Esophagus squamous epithelium (tissue), 5 donors: ENCODE measurements around the gene SMARCA4. TPM values are rescaled to one million over a fixed set of nuclear protein-coding genes. Genes with fewer than 3 reads are reported as not detected.
"Not testable (repeated sequence)": the region's sequence is repeated elsewhere in the genome, so short reads cannot be mapped to it uniquely, and the experiment has no call there.

Experiments used
- DNase-seq: peaks from one replicate; lab custom pipeline; 2025; lab: John Stamatoyannopoulos, UW
- H3K27ac ChIP-seq, 4 donors: fragments of 200-600 bp; sonication (generic); one replicate each; pipeline ENCODE4 v1.5.1; 2016 to 2019; ENCODE audit warnings: mild to moderate bottlenecking in 1 of 4
- H3K27me3 ChIP-seq, 4 donors: fragments of 200-600 bp; sonication (generic); 1 replicate in 3 of 4; 2 replicates in 1 of 4; pipeline versions ENCODE4 v1.5.1 to v1.6.0; 2017 to 2021; ENCODE audit warnings: antibody characterized with exemption in 1 of 4
- H3K36me3 ChIP-seq, 3 donors: fragments of 200-600 bp; sonication (generic); one replicate each; pipeline ENCODE4 v1.5.1; 2016 to 2019
- H3K4me1 ChIP-seq, 3 donors: fragments of 200-600 bp; sonication (generic); one replicate each; pipeline ENCODE4 v1.5.1; 2017 to 2019
- H3K4me3 ChIP-seq, 4 donors: fragments of 200-600 bp; sonication (generic); 1 replicate in 3 of 4; 2 replicates in 1 of 4; pipeline ENCODE4 v1.5.1; 2016 to 2019; ENCODE audit warnings: mild to moderate bottlenecking in 2 of 4, moderate library complexity in 1 of 4
- H3K9me3 ChIP-seq, 3 donors: fragments of 200-600 bp; sonication (generic); one replicate each; pipeline ENCODE4 v1.5.1; 2016 to 2019
- POLR2A ChIP-seq, 4 donors: fragments of 450-650 bp; IDR thresholded peaks; one replicate each; pipeline ENCODE4 v1.6.1; 2017; ENCODE audit warnings: antibody characterized with exemption in 4 of 4, mild to moderate bottlenecking in 4 of 4, moderate library complexity in 3 of 4
- WGBS, 2 donors: methylation state at CpG; one replicate each; pipeline ENCODE4 v1.1.5; 2018; 5-methylcytosine and 5-hydroxymethylcytosine counted together
- intact Hi-C: fragments of 100-400 bp; cut with DNase I; formaldehyde crosslinking; loops from one replicate; pipeline ENCODE4 v1.15.0; 2022
- total RNA-seq, 4 donors: library from RNA; depleted of rRNA; stranded (reverse); fragments of >200 nt; gene quantifications; one replicate each; pipeline ENCODE4 v1.1.0, GENCODE V29; 2016
- TF ChIP-seq, protein P1 (sequence below), 6 experiments: fragments of 450-650 bp in 4 of 6; fragments of 200-600 bp in 2 of 6; sonication (generic) in 2 of 6; IDR thresholded peaks; one replicate each; pipeline ENCODE4 v1.5.1; 2016 to 2019; ENCODE audit warnings: antibody characterized with exemption in 6 of 6, mild to moderate bottlenecking in 4 of 6, moderate library complexity in 4 of 6
- donor health status: DM: yes; HTN: yes; CAD: no.

SMARCA4 gene
- total RNA-seq, 4 donors from 2014 or later, result 62.8 to 142 (median 93.4) TPM

DNA sequence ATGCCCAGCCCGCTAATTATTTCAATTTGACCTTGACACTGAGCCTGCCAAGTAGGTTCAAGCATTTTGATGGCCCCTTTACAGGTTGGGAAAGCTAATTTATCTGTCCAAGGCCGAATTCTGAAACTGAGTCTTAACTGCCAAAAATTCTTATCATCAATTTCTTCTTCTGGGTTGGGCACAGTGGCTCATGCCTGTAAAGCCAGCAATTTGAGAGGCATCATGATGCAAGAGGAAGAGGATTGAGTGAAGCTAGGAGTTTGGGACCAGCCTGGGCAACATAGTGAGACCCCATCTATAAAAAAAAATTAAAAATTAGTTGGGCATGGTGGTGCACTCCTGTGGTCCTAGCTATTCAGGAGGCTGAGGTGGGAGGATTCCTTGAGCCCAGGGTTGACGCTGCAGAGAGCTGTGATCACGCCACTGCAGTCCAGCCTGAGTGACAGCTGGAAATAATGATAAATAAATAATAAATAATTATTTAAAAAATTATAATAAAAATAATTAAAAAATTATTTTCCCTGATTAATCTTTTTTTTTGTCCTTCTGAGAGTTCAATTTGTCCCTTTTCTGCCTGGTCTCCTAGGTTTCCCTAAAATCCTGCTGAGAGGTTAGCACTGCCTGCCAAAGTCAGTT lies 127.2 kb downstream of the SMARCA4 start:
- H3K27ac ChIP-seq, result peak overlapping the region; percentile 95 to 100 (median 99)
- H3K36me3 ChIP-seq, result peaks cover 0 to 2% (median 0%) of the 10 kb centered on the region in 3 donors
- H3K4me3 ChIP-seq, result peak overlapping the region in 2 of 4 donors; percentile 61 to 89
- no peak for TF ChIP-seq POLR2A (IDR thresholded peaks at IDR 0.05)
- TF ChIP-seq, protein P1, sequence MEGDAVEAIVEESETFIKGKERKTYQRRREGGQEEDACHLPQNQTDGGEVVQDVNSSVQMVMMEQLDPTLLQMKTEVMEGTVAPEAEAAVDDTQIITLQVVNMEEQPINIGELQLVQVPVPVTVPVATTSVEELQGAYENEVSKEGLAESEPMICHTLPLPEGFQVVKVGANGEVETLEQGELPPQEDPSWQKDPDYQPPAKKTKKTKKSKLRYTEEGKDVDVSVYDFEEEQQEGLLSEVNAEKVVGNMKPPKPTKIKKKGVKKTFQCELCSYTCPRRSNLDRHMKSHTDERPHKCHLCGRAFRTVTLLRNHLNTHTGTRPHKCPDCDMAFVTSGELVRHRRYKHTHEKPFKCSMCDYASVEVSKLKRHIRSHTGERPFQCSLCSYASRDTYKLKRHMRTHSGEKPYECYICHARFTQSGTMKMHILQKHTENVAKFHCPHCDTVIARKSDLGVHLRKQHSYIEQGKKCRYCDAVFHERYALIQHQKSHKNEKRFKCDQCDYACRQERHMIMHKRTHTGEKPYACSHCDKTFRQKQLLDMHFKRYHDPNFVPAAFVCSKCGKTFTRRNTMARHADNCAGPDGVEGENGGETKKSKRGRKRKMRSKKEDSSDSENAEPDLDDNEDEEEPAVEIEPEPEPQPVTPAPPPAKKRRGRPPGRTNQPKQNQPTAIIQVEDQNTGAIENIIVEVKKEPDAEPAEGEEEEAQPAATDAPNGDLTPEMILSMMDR (IDR thresholded peaks at IDR 0.05), result no peak
- no peaks in the 10 kb centered on the region for H3K27me3 ChIP-seq
- H3K4me1 ChIP-seq, result peaks cover 44 to 83% (median 69%) of the 10 kb centered on the region in 3 donors
- DNase-seq, result no peak
- intact Hi-C loops, result no loop called here
- no peaks in the 10 kb centered on the region for H3K9me3 ChIP-seq
- 57 to 62% methylated on average over 2 to 4 of the region's 4 CpGs for WGBS, 2 donors

DNA sequence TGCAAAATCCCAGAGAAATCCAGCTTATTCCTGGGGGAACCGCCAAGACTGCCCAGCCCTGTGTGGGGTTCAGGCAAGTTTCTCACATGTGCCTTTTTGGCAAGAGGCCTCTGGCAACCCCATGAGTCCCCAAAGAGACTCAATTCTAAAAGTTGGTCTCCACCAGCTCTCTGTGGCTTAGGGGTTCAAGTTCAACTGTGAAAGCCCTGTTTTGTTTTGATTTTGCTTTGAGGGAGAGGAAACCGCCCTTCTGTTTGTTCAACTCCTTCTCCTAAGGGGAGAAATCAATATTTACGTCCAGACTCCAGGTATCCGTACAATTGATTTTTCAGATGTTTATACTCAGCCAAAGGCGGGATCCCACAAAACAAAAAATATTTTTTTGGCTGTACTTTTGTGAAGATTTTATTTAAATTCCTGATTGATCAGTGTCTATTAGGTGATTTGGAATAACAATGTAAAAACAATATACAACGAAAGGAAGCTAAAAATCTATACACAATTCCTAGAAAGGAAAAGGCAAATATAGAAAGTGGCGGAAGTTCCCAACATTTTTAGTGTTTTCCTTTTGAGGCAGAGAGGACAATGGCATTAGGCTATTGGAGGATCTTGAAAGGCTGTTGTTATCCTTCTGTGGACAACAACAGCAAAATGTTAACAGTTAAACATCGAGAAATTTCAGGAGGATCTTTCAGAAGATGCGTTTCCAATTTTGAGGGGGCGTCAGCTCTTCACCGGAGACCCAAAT lies 127.8 kb downstream of the SMARCA4 start:
- no peak for TF ChIP-seq POLR2A (IDR thresholded peaks at IDR 0.05)
- TF ChIP-seq, protein P1 (IDR thresholded peaks at IDR 0.05), result no peak
- Histone ChIP-seq H3K27me3 (no peaks in the 10 kb centered on the region), H3K4me3 (peak overlapping the region; percentile 61 to 92 (median 84)), H3K4me1 (peaks cover 49 to 88% (median 75%) of the 10 kb centered on the region in 3 donors), H3K27ac (peak overlapping the region; percentile 95 to 100 (median 99)), H3K36me3 (peaks cover 0 to 9% (median 0%) of the 10 kb centered on the region in 3 donors), H3K9me3 (no peaks in the 10 kb centered on the region)
- no peak for DNase-seq
- intact Hi-C loops, result no loop called here
- WGBS, 2 donors, result 13 to 15% methylated on average over 11 of the region's 11 CpGs

- Histone ChIP-seq H3K4me3 (peak within 1 kb of the TSS; percentile 61 to 92 (median 84)), H3K4me1 (peaks cover 47 to 88% (median 75%) of the 10 kb centered on the region in 3 donors), H3K27me3 (no peaks in the 10 kb centered on the region), H3K27ac (peak within 1 kb of the TSS; percentile 95 to 100 (median 99)), H3K9me3 (no peaks in the 10 kb centered on the region), H3K36me3 (peaks cover 0 to 16% (median 0%) of the 10 kb centered on the region in 3 donors)
- WGBS, 2 donors, result 0 to 1% methylated on average over 9 to 20 of the region's 43 CpGs
- no peak for DNase-seq
- TF ChIP-seq, protein P1 (IDR thresholded peaks at IDR 0.05), result no peak
- TF ChIP-seq POLR2A (IDR thresholded peaks at IDR 0.05), result peak in 3 of 4 donors; percentile 87 to 93 (median 90)
- intact Hi-C loops, result no loop called here
These were observed 128.6 kb downstream of the SMARCA4 start, which contains the start of gene LDLR for GRCh38 chr19:11089254-11090013. Gene LDLR (plus strand): TSS chr19:11089463. CDS start chr19:11089549, 86 bp downstream.

DNA sequence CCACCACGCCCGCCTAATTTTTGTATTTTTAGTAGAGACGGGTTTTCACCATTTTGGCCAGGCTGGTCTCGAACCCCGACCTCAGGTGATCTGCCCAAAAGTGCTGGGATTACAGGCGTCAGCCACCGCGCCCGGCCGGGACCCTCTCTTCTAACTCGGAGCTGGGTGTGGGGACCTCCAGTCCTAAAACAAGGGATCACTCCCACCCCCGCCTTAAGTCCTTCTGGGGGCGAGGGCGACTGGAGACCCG lies 129.1 kb downstream of the SMARCA4 start:
- WGBS, 2 donors, result 0% methylated on average over 1 of the region's 15 CpGs; no CpG with 5 or more reads in 1 of the 2 donors
- peak overlapping the region; percentile 61 to 92 (median 84) for H3K4me3 ChIP-seq
- peaks cover 47 to 88% (median 75%) of the 10 kb centered on the region in 3 donors for H3K4me1 ChIP-seq
- peak overlapping the region; percentile 95 to 100 (median 99) for H3K27ac ChIP-seq
- H3K9me3 ChIP-seq, H3K27me3 ChIP-seq, intact Hi-C loops, DNase-seq: not testable (repeated sequence)
- TF ChIP-seq, protein P1 (IDR thresholded peaks at IDR 0.05), result peak in 1 of 6 experiments; percentile 4
- peaks cover 0 to 19% (median 0%) of the 10 kb centered on the region in 3 donors for H3K36me3 ChIP-seq
